Keratinocyte (primary cell): Measurements from ENCODE around the gene EPHA3. TPM values are rescaled to one million over a fixed set of nuclear protein-coding genes. Genes with fewer than 3 reads are reported as not detected.

Experiments
- DNase-seq: peaks from one replicate; pipeline ENCODE4 v3.0.0-alpha.2; 2011; ENCODE audit warnings: low read depth, missing footprints, low spot score
- FAIRE-seq: peaks from 2 replicates; lab custom pipeline; 2011; peaks lifted over from hg19 to GRCh38; lab: Jason Lieb, UNC
- H2AFZ ChIP-seq: 2 replicates; pipeline ENCODE4 v1.6.0; 2012; ENCODE audit warnings: low read length, control low read depth, inconsistent platforms; ENCODE audit not compliant: control insufficient read depth
- H3K27ac ChIP-seq: 2 replicates; pipeline ENCODE4 v1.5.1; 2011; ENCODE audit warnings: low read length; ENCODE audit not compliant: control insufficient read depth, insufficient read depth
- H3K27me3 ChIP-seq: 3 replicates; pipeline ENCODE4 v1.6.0; 2011; ENCODE audit warnings: low read length; ENCODE audit not compliant: control insufficient read depth, insufficient read depth; ENCODE audit errors: extremely low read depth
- H3K36me3 ChIP-seq, 2 experiments: 2 replicates in 1 of 2; 3 replicates in 1 of 2; pipeline ENCODE4 v1.5.1; 2011; ENCODE audit warnings: low read length in 2 of 2, mild to moderate bottlenecking in 1 of 2; ENCODE audit not compliant: control insufficient read depth in 2 of 2, insufficient read depth in 2 of 2; ENCODE audit errors: extremely low read depth in 1 of 2
- H3K4me1 ChIP-seq: 3 replicates; pipeline ENCODE4 v1.5.1; 2011; ENCODE audit warnings: low read length; ENCODE audit not compliant: control insufficient read depth, insufficient read depth; ENCODE audit errors: extremely low read depth
- H3K4me2 ChIP-seq: 3 replicates; pipeline ENCODE4 v1.6.0; 2011; ENCODE audit warnings: low read depth, low read length; ENCODE audit not compliant: control insufficient read depth, insufficient read depth; ENCODE audit errors: extremely low read depth
- H3K4me3 ChIP-seq, 3 experiments: fragments of 200-600 bp in 1 of 3; sonication (generic) in 1 of 3; 2 replicates in 2 of 3; 3 replicates in 1 of 3; pipeline ENCODE4 v1.5.1; 2011 to 2016; ENCODE audit warnings: low read length in 3 of 3, mild to moderate bottlenecking in 3 of 3, control low read depth in 2 of 3, inconsistent platforms in 1 of 3, low read depth in 1 of 3, mixed read lengths in 1 of 3, mixed run types in 1 of 3, moderate library complexity in 1 of 3; ENCODE audit not compliant: control insufficient read depth in 2 of 3, insufficient read depth in 2 of 3; ENCODE audit errors: extremely low read depth in 1 of 3
- H3K79me2 ChIP-seq: 2 replicates; pipeline ENCODE4 v1.6.0; 2012; ENCODE audit warnings: low read length; ENCODE audit not compliant: control insufficient read depth, insufficient read depth
- H3K9ac ChIP-seq: 3 replicates; pipeline ENCODE4 v1.6.0; 2011; ENCODE audit warnings: low read length; ENCODE audit not compliant: control insufficient read depth, insufficient read depth; ENCODE audit errors: extremely low read depth
- H3K9me1 ChIP-seq: 3 replicates; pipeline ENCODE4 v1.6.0; 2011; ENCODE audit warnings: low read length; ENCODE audit not compliant: control insufficient read depth, insufficient read depth; ENCODE audit errors: extremely low read depth
- H3K9me3 ChIP-seq: 2 replicates; pipeline ENCODE4 v1.5.1; 2012; ENCODE audit warnings: low read depth, low read length; ENCODE audit not compliant: control insufficient read depth
- H4K20me1 ChIP-seq: 3 replicates; pipeline ENCODE4 v1.6.0; 2011; ENCODE audit warnings: low read length; ENCODE audit not compliant: control insufficient read depth, insufficient read depth; ENCODE audit errors: extremely low read depth
- EZH2 ChIP-seq: IDR thresholded peaks from one replicate; pipeline ENCODE4 v1.6.1; 2012; ENCODE audit warnings: inconsistent platforms, mild to moderate bottlenecking, low read length, moderate library complexity
- dilution Hi-C: fragments of 300-500 bp; cut with MboI; formaldehyde crosslinking; loops from one replicate; pipeline ENCODE4 v1.7.0; 2020; ENCODE audit warnings: low sequenced_read_pairs; ENCODE audit not compliant: extremely low pct_ligation_motif_present
- polyA plus RNA-seq, 5 experiments: library from polyadenylated mRNA; depleted of rRNA in 3 of 5; stranded (reverse) in 3 of 5; stranded (forward) in 1 of 5; unstranded in 1 of 5; fragments of >200 nt; gene quantifications; 1 replicate in 1 of 5; 2 replicates in 3 of 5; 3 replicates in 1 of 5; pipeline versions ENCODE4 v1.2.1 to v1.2.3, GENCODE V29; 2011 to 2012; ENCODE audit warnings: missing spikeins in 2 of 5, low read depth in 1 of 5, low replicate concordance in 1 of 5
- TF ChIP-seq, protein P1 (sequence below), 3 experiments: IDR thresholded peaks in 1 of 3; conservative IDR thresholded peaks in 1 of 3; optimal IDR thresholded peaks in 1 of 3; 2 replicates in 2 of 3; 3 replicates in 1 of 3; pipeline versions ENCODE3 to v1.5.1; 2011; ENCODE audit warnings: low read length in 3 of 3, mild to moderate bottlenecking in 3 of 3, moderate library complexity in 2 of 3, control low read depth in 1 of 3, inconsistent platforms in 1 of 3; ENCODE audit not compliant: insufficient read depth in 2 of 3; ENCODE audit errors: extremely low read depth in 1 of 3

EPHA3 gene
- polyA plus RNA-seq, 1 donor (not counting 4 experiments of a cell fraction or from before 2014, with no cell fraction given), result 0.13 TPM

- no peaks in the 10 kb centered on the region for H3K9me1 ChIP-seq
- no peaks in the 10 kb centered on the region for H3K9me3 ChIP-seq
- H3K4me3 ChIP-seq, result no peak overlapping the region
- H3K27ac ChIP-seq, result no peak overlapping the region
- no peaks in the 10 kb centered on the region for H3K36me3 ChIP-seq
- H3K4me1 ChIP-seq, result no peaks in the 10 kb centered on the region
- dilution Hi-C loops, result no loop called here
- no peak for DNase-seq
- H3K9ac ChIP-seq, result no peak overlapping the region
- H3K79me2 ChIP-seq, result no peaks in the 10 kb centered on the region
- FAIRE-seq, result no peak
- H4K20me1 ChIP-seq, result no peaks in the 10 kb centered on the region
- no peak overlapping the region for H2AFZ ChIP-seq
- no peak overlapping the region for H3K4me2 ChIP-seq
- H3K27me3 ChIP-seq, result no peaks in the 10 kb centered on the region
- no peak for TF ChIP-seq EZH2
- TF ChIP-seq, protein P1, sequence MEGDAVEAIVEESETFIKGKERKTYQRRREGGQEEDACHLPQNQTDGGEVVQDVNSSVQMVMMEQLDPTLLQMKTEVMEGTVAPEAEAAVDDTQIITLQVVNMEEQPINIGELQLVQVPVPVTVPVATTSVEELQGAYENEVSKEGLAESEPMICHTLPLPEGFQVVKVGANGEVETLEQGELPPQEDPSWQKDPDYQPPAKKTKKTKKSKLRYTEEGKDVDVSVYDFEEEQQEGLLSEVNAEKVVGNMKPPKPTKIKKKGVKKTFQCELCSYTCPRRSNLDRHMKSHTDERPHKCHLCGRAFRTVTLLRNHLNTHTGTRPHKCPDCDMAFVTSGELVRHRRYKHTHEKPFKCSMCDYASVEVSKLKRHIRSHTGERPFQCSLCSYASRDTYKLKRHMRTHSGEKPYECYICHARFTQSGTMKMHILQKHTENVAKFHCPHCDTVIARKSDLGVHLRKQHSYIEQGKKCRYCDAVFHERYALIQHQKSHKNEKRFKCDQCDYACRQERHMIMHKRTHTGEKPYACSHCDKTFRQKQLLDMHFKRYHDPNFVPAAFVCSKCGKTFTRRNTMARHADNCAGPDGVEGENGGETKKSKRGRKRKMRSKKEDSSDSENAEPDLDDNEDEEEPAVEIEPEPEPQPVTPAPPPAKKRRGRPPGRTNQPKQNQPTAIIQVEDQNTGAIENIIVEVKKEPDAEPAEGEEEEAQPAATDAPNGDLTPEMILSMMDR (optimal IDR thresholded peaks at IDR 0.05 in 1 of 3, IDR thresholded peaks at IDR 0.05 in 1 of 3, conservative IDR thresholded peaks at IDR 0.05 in 1 of 3; ENCODE audit: extremely low read depth in 1 of 3, insufficient read depth in 2 of 3, low read length in 3 of 3), result no peak
These were observed 288.6 kb downstream of the EPHA3 start for GRCh38 chr3:89395996-89396395.

DNA sequence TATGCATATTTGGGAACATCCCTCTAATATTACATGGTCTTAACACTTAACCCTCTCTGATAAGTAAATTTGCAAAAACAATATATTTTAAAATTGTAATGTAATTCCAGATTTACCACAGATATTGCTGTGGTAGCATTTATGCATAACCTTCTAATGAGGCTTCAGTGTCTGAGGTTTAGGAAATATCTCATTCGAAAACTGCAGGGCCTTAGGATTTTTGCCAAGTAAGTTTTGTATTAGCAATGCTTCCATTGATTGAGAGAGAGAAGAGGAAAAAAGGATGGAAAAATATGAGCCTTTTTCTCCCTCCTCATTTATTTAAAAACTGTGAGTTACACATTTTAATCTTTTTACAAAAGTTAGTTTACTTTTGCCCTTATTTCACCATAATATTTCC is 294.6 kb downstream of the EPHA3 start:
- Histone ChIP-seq H3K9ac (no peak overlapping the region), H3K4me1 (no peaks in the 10 kb centered on the region), H3K9me3 (no peaks in the 10 kb centered on the region), H3K4me3 (no peak overlapping the region), H2AFZ (no peak overlapping the region), H3K27ac (no peak overlapping the region), H3K4me2 (no peak overlapping the region), H4K20me1 (no peaks in the 10 kb centered on the region), H3K79me2 (no peaks in the 10 kb centered on the region), H3K9me1 (no peaks in the 10 kb centered on the region), H3K36me3 (no peaks in the 10 kb centered on the region), H3K27me3 (no peaks in the 10 kb centered on the region)
- dilution Hi-C loops, result no loop called here
- TF ChIP-seq EZH2, result no peak
- TF ChIP-seq, protein P1 (optimal IDR thresholded peaks at IDR 0.05 in 1 of 3, IDR thresholded peaks at IDR 0.05 in 1 of 3, conservative IDR thresholded peaks at IDR 0.05 in 1 of 3; ENCODE audit: extremely low read depth in 1 of 3, insufficient read depth in 2 of 3, low read length in 3 of 3), result no peak
- FAIRE-seq, result no peak
- no peak for DNase-seq
